HG03095 (cell line): ENCODE results near the gene KRTAP5-2.
A peak's percentile ranks its signal among the peaks of the same experiment; 100 is the strongest.
"Not testable (repeated sequence)": the region's sequence is repeated elsewhere in the genome, so short reads cannot be mapped to it uniquely, and the experiment has no call there.

Experiments used
- ATAC-seq: cut with Tn5 transposase; IDR thresholded peaks from one replicate; pipeline ENCODE4 v1.9.1; 2021; ENCODE audit warnings: moderate library complexity; ENCODE audit not compliant: unreplicated experiment

The KRTAP5-2 gene

GRCh38 chr11:1592628-1593027, 5.5 kb downstream of the KRTAP5-2 start:
- ATAC-seq, result no peak

GRCh38 chr11:1589996-1590395, 8.1 kb downstream of the KRTAP5-2 start:
- ATAC-seq, result no peak

- ATAC-seq, result not testable (repeated sequence)
These were observed 8.7 kb downstream of the KRTAP5-2 start for GRCh38 chr11:1589191-1589963.

GRCh38 chr11:1586699-1587098, 11.4 kb downstream of the KRTAP5-2 start:
- ATAC-seq, result no peak

- not testable (repeated sequence) for ATAC-seq
These were observed 13.3 kb downstream of the KRTAP5-2 start, which contains the start of gene KRTAP5-1 for GRCh38 chr11:1584661-1585370. Gene KRTAP5-1 (minus strand): TSS chr11:1585283. CDS start chr11:1585249, 34 bp downstream.

- ATAC-seq, result not testable (repeated sequence)
These were observed 15.2 kb downstream of the KRTAP5-2 start for GRCh38 chr11:1582909-1583308.

GRCh38 chr11:1581976-1582375, 16.1 kb downstream of the KRTAP5-2 start:
- no peak for ATAC-seq

GRCh38 chr11:1576825-1577224, 21.3 kb downstream of the KRTAP5-2 start:
- ATAC-seq, result no peak

- not testable (repeated sequence) for ATAC-seq
These were observed 22.3 kb downstream of the KRTAP5-2 start for GRCh38 chr11:1575756-1576155.

GRCh38 chr11:1574933-1575242, 23.2 kb downstream of the KRTAP5-2 start:
- ATAC-seq, result no peak

- no peak for ATAC-seq
These were observed 23.7 kb downstream of the KRTAP5-2 start for GRCh38 chr11:1574238-1574932.

- ATAC-seq, result no peak
These were observed 24.2 kb downstream of the KRTAP5-2 start for GRCh38 chr11:1573903-1574237.

GRCh38 chr11:1573077-1573902, 24.8 kb downstream of the KRTAP5-2 start:
- no peak for ATAC-seq

GRCh38 chr11:1572197-1573076, 25.7 kb downstream of the KRTAP5-2 start, which contains the start of gene DUSP8:
Gene DUSP8 (minus strand): TSS chr11:1572271. CDS start chr11:1565826, 6,445 bp downstream.
- ATAC-seq, result peak; percentile 45

- ATAC-seq, result no peak
These were observed 26.3 kb downstream of the KRTAP5-2 start for GRCh38 chr11:1571760-1572196.

- ATAC-seq, result no peak
These were observed 27.0 kb downstream of the KRTAP5-2 start for GRCh38 chr11:1570896-1571759.

GRCh38 chr11:1570531-1570895, 27.6 kb downstream of the KRTAP5-2 start:
- ATAC-seq, result no peak

- ATAC-seq, result no peak
These were observed 28.1 kb downstream of the KRTAP5-2 start for GRCh38 chr11:1570001-1570453.

GRCh38 chr11:1569251-1569780, 28.8 kb downstream of the KRTAP5-2 start:
- ATAC-seq, result no peak
